IPS-18a (cell line): ENCODE results near the gene PCDHA8.
"Not testable (repeated sequence)": the region's sequence is repeated elsewhere in the genome, so short reads cannot be mapped to it uniquely, and the experiment has no call there.

Experiments used
- H3K27ac ChIP-seq: one replicate; pipeline ENCODE4 v1.5.1; 2013; ENCODE audit warnings: low read length
- H3K27me3 ChIP-seq: one replicate; pipeline ENCODE4 v1.6.1; 2013; ENCODE audit warnings: mild to moderate bottlenecking, low read length; ENCODE audit not compliant: control insufficient read depth, insufficient read depth
- H3K36me3 ChIP-seq: one replicate; pipeline ENCODE4 v1.6.1; 2013; ENCODE audit warnings: low read depth, low read length; ENCODE audit not compliant: control insufficient read depth
- H3K4me1 ChIP-seq: one replicate; pipeline ENCODE4 v1.6.1; 2013; ENCODE audit warnings: low read depth, low read length; ENCODE audit not compliant: control insufficient read depth
- H3K4me3 ChIP-seq: one replicate; pipeline ENCODE4 v1.5.1; 2013; ENCODE audit warnings: low read length
- H3K9ac ChIP-seq: one replicate; pipeline ENCODE4 v1.6.1; 2013; ENCODE audit warnings: mild to moderate bottlenecking, low read length, moderate library complexity
- H3K9me3 ChIP-seq: one replicate; pipeline ENCODE4 v1.6.1; 2013; ENCODE audit warnings: low read depth, low read length; ENCODE audit not compliant: control insufficient read depth

PCDHA8 gene

GRCh38 chr5:140806834-140807775, 33.9 kb upstream of the PCDHA8 start, which contains the start of gene PCDHA4:
Gene PCDHA4, plus strand, starts transcription at chr5:140807068.
- Histone ChIP-seq H3K36me3 (no peaks in the 10 kb centered on the region), H3K9ac (peak within 1 kb of the TSS; percentile 92), H3K27ac (peak within 1 kb of the TSS; percentile 46), H3K9me3 (peaks cover under 1% of the 10 kb centered on the region), H3K4me1 (peaks cover 7% of the 10 kb centered on the region), H3K27me3 (no peaks in the 10 kb centered on the region), H3K4me3 (peak within 1 kb of the TSS; percentile 95)

- not testable (repeated sequence) for H3K4me1 ChIP-seq, H3K9me3 ChIP-seq, H3K27me3 ChIP-seq, H3K36me3 ChIP-seq, H3K27ac ChIP-seq, H3K9ac ChIP-seq
- peak overlapping the region; percentile 95 for H3K4me3 ChIP-seq
These were observed 32.6 kb upstream of the PCDHA8 start for GRCh38 chr5:140808241-140808888.

- no peak overlapping the region for H3K4me3 ChIP-seq
- peaks cover 7% of the 10 kb centered on the region for H3K4me1 ChIP-seq
- no peaks in the 10 kb centered on the region for H3K27me3 ChIP-seq
- no peak overlapping the region for H3K27ac ChIP-seq
- H3K9ac ChIP-seq, result no peak overlapping the region
- no peaks in the 10 kb centered on the region for H3K9me3 ChIP-seq
- no peaks in the 10 kb centered on the region for H3K36me3 ChIP-seq
These were observed 32.1 kb upstream of the PCDHA8 start for GRCh38 chr5:140808889-140809291.

- no peak within 1 kb of the TSS for H3K4me3 ChIP-seq
These were observed 19.4 kb upstream of the PCDHA8 start, which contains the start of gene PCDHA5 for GRCh38 chr5:140821375-140822280. Gene PCDHA5, plus strand, starts transcription at chr5:140821613.

GRCh38 chr5:140822281-140822629, 18.7 kb upstream of the PCDHA8 start:
- Histone ChIP-seq H3K4me3 (no peak overlapping the region), H3K27ac (no peak overlapping the region), H3K9ac (no peak overlapping the region), H3K9me3 (no peaks in the 10 kb centered on the region), H3K4me1 (no peaks in the 10 kb centered on the region), H3K36me3 (no peaks in the 10 kb centered on the region), H3K27me3 (no peaks in the 10 kb centered on the region)

More at GRCh38 chr5:140821375-140822280, 19.4 kb upstream of the PCDHA8 start, which contains the start of gene PCDHA5:
- H3K27me3 ChIP-seq, result no peaks in the 10 kb centered on the region
- no peaks in the 10 kb centered on the region for H3K4me1 ChIP-seq
- H3K27ac ChIP-seq, result no peak within 1 kb of the TSS
- H3K9ac ChIP-seq, result no peak within 1 kb of the TSS
- H3K9me3 ChIP-seq, result no peaks in the 10 kb centered on the region
- H3K36me3 ChIP-seq, result no peaks in the 10 kb centered on the region

- not testable (repeated sequence) for H3K27me3 ChIP-seq
These were observed 18.0 kb upstream of the PCDHA8 start for GRCh38 chr5:140822969-140823368.

GRCh38 chr5:140823475-140823874, 17.5 kb upstream of the PCDHA8 start:
- Histone ChIP-seq H3K4me3 (no peak overlapping the region), H3K9ac (no peak overlapping the region), H3K36me3 (no peaks in the 10 kb centered on the region), H3K27ac (no peak overlapping the region), H3K4me1 (no peaks in the 10 kb centered on the region), H3K9me3 (no peaks in the 10 kb centered on the region), H3K27me3 (no peaks in the 10 kb centered on the region)

More at GRCh38 chr5:140822969-140823368, 18.0 kb upstream of the PCDHA8 start:
- not testable (repeated sequence) for H3K9me3 ChIP-seq, H3K4me3 ChIP-seq, H3K4me1 ChIP-seq, H3K27ac ChIP-seq, H3K36me3 ChIP-seq, H3K9ac ChIP-seq

DNA sequence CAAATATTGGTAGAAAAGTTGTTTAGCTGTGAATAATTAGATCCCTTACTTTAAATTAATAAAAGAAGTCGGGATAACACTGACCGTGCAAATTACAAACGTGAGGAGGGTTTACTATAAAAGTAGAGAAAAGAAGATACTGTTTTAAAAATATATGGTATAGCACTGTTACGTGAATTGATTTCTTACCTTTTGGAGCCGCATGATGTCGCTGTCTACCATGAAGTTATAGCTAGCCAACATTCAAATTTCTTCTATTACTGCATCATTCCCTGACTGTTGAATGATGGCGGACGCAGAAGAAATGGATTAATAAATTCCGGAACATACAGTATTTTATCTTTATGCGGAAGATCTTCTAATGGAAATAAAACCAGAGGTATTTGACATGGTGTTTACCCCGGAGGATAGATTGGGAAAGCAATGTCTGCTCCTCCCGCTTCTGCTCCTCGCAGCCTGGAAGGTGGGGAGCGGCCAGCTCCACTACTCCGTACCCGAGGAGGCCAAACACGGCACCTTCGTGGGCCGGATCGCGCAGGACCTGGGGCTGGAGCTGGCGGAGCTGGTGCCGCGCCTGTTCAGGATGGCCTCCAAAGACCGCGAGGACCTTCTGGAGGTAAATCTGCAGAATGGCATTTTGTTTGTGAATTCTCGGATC, 13.2 kb upstream of the PCDHA8 start, which contains the start of gene PCDHA6:
TSS of gene PCDHA6 (plus strand) at position 257 of the 658 bp plus-strand sequence. CDS start at position 389, 132 bp downstream.
- Histone ChIP-seq H3K4me1 (no peaks in the 10 kb centered on the region), H3K27me3 (no peaks in the 10 kb centered on the region), H3K9ac (no peak within 1 kb of the TSS), H3K27ac (no peak within 1 kb of the TSS), H3K4me3 (no peak within 1 kb of the TSS), H3K9me3 (no peaks in the 10 kb centered on the region), H3K36me3 (no peaks in the 10 kb centered on the region)

DNA sequence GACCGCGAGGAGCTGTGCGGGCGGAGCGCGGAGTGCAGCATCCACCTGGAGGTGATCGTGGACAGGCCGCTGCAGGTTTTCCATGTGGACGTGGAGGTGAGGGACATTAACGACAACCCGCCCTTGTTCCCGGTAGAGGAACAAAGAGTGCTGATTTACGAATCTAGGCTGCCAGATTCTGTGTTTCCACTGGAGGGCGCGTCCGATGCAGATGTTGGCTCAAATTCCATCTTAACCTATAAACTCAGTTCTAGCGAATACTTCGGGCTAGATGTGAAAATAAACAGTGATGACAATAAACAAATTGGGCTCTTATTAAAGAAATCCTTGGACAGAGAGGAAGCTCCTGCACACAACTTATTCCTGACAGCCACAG, 12.6 kb upstream of the PCDHA8 start:
- Histone ChIP-seq H3K27ac (no peak overlapping the region), H3K9me3 (no peaks in the 10 kb centered on the region), H3K4me1 (no peaks in the 10 kb centered on the region), H3K9ac (no peak overlapping the region), H3K36me3 (no peaks in the 10 kb centered on the region), H3K27me3 (no peaks in the 10 kb centered on the region), H3K4me3 (no peak overlapping the region)

DNA sequence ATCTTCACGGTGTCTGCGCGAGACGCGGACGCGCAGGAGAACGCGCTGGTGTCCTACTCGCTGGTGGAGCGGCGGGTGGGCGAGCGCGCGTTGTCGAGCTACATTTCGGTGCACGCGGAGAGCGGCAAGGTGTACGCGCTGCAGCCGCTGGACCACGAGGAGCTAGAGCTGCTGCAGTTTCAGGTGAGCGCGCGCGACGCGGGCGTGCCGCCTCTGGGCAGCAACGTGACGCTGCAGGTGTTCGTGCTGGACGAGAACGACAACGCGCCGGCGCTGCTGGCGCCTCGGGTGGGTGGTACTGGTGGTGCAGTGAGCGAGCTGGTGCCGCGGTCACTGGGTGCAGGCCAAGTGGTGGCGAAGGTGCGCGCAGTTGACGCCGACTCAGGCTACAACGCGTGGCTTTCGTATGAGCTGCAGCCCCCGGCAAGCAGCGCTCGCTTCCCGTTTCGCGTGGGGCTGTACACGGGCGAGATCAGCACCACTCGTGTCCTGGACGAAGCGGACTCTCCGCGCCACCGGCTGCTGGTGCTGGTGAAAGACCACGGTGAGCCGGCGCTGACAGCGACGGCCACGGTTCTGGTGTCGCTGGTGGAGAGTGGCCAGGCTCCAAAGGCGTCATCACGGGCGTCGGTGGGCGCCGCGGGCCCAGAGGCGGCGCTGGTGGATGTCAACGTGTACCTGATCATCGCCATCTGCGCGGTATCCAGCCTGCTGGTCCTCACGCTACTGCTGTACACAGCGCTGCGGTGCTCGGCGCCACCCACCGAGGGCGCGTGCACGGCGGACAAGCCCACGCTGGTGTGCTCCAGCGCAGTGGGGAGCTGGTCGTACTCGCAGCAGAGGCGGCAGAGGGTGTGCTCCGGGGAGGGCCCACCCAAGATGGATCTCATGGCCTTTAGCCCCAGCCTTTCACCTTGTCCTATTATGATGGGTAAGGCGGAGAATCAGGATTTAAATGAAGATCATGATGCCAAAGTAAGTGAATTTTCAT, 11.2 kb upstream of the PCDHA8 start:
- H3K4me1 ChIP-seq, H3K27me3 ChIP-seq, H3K36me3 ChIP-seq, H3K9ac ChIP-seq, H3K4me3 ChIP-seq, H3K27ac ChIP-seq, H3K9me3 ChIP-seq: not testable (repeated sequence)
